Epidermal melanocyte (primary cell): ENCODE results near the gene CPEB1.

Experiments
- DNase-seq: peaks from one replicate; pipeline ENCODE4 v3.0.0; 2011; ENCODE audit warnings: low spot score; ENCODE audit not compliant: insufficient read length

CPEB1 gene

DNA sequence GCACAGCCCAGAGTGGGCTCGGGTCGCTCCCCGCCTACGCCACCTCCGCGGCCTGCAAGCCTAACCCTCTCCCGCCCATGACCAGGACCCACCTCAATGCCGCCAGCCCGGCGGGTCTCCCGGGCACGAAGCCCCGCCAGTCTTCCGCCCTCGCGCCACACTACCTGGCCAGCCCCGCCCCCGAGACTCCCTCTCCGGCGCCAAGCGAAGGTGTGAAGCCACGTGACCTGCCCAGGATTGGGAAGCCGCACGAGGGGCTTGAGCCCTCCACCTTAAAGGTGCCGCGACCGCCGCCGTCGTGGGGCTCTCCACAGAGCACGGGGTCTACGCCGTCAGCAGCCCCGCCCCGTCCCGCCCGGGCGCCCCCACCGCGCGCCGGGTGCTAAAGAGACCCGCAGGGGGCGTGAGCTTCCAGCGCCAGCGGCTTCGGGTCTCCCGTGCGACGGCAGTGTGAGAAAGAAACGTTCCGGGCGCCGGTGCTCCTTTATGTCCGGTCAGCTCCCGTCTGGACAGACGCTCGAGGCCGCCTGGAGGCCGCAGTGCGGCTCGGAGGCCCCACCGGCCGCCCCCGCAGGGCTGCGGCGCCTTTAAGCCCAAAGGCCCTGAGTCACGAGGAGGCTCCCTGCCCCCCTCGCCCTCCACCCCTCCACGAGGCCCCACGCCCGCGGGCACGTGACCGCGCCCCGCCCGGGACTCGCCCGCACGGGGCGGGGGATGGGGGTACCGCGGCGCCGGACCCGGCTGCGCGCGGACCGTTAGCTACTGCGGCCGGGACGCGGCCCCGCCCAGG, at the start of gene CPEB1:
Gene CPEB1, minus strand, starts transcription at position 319 of the 790 bp plus-strand sequence. CDS start 18,904 bp downstream, outside the sequence.
- peak; percentile 53 for DNase-seq

DNA sequence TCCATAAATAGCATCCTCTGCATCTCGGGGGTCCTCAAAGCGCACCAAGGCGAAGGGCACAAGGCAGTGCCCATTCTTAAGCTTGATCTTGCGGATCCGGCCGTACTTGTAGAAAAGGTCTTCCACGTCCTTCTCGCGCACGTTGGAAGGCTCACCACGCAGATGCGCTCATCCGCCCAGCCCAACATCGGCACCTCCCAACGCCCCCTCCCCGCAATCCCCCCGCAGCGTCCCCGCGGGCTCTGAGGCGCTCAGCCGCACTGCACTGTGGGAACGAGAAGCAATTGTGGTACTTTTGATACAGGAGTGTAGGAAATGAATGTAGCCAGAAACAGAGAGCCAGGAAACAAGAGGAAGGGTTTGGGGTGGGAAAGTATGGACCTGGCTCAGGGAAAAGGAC, 45.0 kb upstream of the CPEB1 start:
- no peak for DNase-seq

DNA sequence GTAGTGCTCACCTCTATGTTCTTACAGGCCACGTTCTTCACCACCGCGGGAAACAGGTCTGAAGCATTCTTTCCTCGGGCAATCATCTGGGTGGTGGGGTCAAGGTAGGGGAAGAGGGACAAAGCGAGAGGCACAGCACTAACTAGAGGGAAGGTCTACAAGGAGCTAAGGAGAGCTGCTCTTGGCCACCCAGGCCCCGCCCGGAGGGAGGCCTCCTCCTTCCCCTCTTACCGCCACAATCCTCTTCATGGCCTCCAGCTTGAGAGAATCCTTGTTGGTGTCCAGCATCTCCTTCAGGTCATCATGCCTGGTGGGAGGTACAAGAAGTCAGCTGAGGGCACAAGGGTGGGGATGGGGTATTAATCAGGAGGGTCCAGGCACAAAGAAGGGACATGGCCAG, 42.0 kb upstream of the CPEB1 start:
- no peak for DNase-seq

DNA sequence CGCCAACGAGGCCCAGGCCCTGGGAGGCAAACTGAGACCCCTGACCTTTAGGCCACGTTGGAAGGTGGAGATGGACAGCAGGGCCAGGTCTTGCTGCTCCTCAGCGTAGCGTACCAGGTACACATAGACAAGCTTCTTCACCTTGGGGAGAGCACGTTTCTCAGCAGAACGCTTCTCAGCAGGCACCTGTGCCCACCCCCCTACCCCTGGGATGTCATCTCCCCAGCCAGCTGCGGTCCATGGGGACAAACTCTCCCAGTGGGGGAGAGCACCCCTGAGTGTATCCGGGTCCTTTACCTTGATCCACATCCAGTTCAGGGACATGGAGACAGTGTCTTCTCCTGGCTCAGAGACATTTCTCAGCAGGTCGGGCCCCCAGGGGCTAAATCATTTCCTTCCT, 41.5 kb upstream of the CPEB1 start:
- DNase-seq, result no peak

DNA sequence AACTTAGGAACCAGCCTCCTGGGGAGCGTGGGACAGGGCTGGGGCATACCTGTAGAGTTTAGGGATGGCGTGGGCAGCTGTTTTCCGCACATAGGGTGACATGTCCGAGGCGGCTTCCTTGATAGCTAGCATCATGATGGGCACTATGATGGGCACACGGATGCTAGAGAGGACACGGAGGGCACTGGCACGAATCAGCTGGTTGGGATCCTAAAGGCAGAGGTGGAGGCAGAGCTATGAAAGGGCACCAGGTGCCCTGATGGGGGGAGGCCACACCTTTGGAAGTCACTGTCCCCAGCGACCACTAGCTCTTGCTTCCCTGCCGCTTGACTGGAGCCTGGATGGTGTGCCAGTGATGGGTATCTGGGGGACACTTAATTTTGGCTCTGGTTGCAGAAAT, 34.2 kb upstream of the CPEB1 start:
- DNase-seq, result no peak

DNA sequence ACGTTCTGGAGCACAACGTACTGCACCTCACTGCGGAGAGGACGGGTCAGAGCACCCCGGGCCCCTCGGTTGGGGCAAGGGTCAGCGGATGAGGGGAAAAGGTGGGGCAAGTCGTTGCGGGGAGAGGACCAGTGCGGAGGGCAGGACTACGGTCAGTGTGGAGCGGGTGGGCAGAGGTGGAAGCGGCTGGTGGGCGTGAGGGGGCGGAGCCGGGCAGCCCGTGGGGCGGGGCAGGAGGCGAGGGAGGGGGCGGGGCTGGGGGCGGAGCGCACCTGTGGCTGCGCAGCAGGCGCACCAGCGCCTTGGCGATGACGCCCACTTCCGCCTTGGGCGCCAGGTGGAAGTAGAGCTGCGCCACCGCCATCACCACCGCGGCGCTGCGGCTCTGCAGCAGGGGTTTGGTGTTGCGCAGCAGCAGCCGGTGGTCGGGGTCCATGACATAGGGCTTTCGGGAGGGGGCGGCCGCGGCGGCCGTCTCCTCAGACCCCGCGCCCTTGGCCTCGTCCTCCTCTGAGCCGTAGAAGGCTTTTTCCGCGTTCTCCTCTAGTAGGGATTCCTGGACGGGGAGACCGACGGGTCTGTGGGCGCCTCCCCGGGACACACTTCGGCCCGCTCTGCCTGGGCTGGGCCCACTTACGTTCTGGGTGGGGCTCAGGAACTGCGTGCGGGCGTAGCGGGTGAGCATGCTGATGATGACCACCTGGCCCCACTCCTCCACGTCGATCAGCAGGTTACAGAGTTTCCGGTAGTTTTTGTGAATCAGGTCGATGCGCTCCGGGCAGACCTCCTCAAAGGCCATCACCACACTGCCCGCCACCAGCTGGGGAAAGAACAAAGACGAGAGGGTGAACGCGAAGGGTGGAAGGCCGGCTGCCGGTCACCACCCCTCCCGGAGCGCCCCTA, 33.3 kb upstream of the CPEB1 start:
- DNase-seq, result no peak

DNA sequence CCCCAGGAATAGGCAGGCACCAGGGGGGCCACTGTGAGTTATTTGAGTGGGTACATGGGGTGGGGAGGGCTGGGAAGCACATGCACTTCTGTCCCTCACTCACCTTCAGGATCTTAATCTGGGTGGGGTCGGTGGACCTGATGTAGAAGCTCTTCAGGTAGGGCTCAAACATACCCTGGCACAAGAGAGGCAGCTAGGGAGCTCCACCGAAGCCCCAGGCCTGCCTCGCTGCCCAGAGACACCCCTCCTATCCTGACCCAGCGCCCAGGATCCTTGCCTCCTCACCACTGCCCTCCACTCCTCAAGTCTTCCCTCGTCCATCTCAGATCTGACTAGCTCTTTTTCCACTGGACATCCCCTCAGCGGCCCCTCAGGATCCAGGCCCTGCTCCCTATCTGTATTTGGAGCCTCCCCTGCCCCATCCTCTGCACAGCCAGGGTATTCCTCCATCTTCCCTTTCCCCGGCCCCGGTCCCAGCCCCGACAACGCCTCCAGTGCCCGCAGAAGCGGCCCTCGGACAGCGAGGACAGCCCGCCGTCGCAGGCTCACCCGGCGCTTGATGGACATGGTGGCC, 32.5 kb upstream of the CPEB1 start:
- no peak for DNase-seq

DNA sequence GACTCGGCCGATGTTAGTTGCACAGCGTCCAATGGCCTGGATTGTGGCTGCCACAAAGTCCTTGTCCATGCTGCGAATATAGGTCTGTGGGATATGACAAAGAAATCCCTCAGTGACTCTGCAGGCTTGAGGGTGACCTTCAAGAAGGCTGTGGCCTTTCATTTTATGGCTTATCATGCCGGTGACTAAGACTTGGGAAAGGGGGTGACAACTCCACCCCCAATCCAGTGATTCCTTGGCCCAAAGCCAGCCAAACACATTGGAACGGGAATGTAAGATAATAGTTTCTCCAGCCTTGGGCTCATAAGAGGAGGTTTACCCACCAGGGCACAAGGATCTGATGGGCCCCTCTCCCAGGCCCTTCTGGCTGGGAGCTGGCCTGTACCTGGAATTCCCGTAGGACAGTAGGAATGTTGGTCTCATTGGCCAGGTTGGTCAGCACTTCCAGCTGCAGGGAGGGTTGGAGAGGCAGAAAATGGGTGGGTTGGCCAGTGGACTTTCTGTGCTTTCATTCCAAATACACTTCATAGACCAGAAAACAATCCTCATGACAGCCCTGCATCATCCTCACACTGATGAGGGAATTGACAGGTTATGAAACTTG, 30.7 kb upstream of the CPEB1 start:
- no peak for DNase-seq

DNA sequence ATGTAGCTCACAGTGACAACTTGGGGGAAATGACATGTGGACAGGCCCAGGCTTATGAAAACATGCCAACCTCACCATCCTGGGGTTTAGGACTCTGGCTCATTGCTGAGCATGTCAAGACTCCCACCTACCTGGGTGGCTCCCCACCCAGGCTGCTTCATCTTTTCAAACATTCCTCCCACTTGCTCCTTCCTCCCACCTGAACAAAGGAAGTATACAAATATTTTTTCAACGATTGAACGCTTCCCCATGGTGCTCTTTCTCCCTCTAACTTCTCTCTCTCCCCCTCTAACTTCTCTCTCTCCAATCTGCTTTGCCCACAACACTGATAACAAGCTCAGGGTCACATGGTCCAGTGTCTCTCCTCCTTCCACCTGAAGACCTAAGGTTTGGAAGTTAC, 27.7 kb upstream of the CPEB1 start:
- DNase-seq, result no peak

DNA sequence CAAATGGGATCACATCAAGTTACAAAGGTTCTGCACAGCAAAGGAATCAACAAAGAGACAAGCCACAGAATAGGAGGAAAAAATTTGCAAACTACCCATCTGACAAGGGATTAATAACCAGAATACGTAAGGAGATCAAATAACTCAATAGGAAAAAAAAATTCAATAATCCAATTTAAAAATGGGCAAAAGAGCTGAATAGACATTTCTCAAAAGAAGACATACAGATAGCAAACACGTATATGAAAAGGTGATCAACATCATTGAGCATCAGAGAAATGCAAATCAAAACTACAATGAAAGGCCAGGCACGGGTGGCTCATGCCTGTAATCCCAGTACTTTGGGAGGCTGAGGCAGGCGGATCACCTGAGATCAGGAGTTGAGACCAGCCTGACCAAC, 23.5 kb upstream of the CPEB1 start:
- DNase-seq, result no peak

DNA sequence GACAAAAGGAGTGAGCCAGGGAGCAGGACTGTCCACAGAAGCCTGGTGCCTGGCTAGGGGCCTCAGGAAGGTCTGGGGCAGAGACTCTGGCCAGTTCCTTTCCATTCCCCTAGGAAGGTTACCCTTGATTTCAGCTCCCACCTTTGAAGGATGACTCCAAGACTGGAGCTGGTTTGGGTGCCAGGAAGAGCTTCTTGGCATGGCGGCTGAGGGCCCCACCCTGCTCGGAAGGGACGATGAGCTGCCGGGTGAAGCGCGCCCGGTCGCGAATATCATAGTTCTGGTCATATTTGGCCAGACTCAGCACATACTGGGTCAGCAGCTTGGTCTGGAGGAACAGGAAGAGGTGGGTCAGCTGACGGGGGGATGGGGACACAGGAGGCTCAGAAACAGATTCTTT, 19.4 kb upstream of the CPEB1 start:
- no peak for DNase-seq

DNA sequence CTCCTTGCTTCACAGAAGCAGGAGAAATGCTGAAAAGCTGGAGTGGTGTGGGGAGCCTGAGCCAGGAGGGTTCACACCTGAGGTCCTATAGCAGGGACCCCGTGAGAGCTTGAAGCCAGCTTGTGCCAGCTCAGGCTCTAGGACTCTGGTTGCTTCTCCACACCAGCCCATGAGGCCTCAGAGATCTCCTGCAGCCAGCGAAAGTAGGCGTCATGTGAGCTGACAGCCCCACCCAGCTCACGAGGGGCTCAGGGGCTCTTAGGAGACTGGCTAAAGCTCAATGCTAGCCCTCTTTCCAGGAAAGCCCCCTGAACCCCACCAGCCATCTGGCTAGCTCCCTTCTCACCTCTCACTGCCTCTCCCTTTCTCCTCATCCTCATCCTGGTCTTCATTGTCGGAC, 16.9 kb upstream of the CPEB1 start:
- DNase-seq, result no peak

DNA sequence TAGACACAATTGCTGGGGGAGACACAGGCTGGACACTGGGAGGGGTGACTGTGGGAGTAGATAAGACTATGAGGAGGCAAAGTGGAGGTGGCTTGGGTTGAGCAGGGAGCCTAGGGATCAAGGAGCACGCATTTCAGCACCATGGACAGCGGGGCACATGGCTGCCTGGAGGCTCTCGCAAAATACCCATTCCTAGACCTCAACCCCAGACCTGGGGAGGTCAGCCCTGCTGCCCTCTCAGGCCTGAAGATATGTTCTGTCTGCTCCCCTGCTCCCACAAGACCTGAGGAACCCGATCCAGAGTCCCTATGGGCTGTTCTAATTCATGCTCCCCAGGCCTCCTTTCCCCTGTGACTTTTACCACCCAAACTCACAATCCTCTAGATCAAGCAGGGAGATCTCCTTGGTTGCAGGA, 16.0 kb upstream of the CPEB1 start:
- DNase-seq, result peak; percentile 42

DNA sequence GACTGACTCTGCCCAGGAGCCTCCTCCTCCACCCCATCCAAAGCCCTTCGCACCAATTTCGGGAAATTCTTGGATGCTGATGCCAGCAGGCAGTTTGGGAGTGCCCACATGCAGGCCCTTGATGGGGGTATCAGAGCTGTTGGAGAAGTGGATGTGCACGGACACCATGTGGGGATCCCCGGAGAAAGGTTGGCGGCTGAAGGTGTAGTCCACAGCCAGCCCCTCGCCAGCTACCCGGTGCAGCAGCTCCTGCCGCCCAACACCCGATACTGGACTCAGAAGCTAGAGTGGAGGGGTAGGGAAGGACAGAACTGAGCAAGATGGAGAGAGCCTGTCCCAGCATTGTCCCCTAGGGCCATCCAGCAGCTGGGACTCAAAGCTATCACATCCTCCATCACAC, 15.5 kb upstream of the CPEB1 start:
- no peak for DNase-seq

DNA sequence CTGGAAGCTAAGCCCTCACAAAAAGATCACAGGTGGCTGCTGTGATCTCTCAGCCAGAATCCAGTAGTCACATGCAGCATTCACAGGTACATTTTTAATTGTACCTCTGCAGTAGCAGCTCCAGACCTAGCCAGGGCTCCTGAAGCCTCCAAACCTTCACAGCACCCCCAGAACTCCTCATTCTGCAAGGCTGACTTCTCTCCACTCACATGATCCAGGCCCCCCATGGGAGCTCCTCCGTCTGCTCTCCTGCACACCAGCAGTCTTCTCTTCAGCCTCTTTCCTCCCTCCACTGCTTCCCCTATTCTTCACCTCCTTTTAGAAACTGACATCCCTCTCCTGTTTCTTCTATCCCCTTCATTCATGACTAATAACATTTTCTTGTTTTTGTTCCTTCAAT, 13.2 kb upstream of the CPEB1 start:
- no peak for DNase-seq

DNA sequence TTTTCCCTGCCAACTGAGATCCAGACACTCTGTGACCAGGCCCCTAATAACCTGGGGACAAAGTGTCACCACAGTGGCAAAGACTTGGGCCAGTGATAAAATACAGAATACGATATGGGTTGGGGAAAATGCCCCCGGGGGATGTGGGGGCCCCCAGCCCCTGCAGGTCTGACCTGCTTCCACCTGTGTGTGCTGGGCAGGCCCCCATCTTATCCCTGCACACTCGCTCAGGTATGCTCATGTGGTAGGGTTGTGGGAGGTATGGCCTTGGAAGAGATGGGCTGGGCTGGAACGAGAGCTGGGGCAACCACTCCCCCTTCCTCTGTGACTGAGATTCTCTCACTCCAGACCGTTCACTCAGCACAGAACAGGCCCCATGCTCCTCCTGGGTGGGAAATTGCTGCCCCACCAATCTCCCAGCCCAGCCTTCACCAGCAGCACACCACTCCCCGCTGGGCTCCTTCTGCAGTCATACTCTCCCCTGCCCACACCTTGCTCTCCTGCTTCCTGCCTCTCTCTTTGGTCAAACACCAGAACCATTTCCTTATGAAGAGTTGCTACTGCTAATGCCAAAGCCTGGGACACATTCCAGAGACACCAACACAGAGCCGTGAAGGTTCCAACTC, 9.6 kb upstream of the CPEB1 start:
- DNase-seq, result no peak

DNA sequence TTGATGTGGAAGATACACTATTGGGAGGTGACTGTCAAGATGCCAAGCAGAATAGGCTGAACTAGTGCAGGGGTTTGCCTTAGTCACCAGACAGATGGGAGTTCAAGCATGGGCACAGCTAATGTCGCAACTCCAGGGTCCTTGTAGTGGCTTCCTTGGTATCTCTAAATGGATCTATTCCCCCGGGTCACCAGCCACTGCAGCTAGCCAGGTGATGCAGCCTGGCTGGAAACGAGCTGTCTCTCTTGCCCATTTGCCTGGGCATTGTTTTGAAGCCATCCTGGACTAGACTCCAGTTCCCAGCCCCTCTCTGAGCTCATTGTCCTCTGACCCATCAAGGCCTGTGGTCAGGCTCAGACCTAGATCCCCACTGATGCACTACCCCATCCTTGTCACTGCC, 8.4 kb upstream of the CPEB1 start:
- no peak for DNase-seq

DNA sequence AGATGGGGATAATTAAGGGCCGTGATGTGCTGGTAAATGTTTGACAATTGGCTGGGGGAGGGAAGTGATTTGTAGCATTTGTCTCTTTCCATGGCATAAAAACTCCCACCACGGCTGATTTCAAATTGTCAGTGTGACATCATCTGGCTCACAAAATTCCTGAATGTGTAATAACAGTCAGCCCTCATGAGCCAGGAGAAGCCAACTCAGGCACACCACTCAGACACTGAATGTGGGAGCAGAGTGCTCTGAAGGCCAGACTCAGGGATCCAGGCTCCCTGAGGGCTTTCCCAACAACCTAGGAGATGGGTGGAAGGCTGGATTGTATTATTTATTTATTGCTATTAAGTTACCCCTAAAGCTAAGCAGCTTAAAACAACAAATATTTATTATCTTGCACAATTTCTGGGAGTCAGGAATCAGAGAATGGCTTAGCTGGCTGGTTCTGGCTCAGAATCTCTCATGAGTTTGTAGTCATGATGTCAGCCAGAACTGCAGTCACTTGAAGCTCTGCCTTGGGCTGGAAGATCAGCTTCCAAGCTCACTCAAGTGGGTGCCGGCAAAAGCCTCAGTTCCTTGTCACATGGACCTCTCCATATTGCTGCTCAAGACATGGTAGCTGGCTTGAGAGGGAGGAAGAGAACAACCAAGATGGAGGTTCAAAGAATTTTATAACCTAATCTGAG, 6.5 kb upstream of the CPEB1 start:
- DNase-seq, result no peak

DNA sequence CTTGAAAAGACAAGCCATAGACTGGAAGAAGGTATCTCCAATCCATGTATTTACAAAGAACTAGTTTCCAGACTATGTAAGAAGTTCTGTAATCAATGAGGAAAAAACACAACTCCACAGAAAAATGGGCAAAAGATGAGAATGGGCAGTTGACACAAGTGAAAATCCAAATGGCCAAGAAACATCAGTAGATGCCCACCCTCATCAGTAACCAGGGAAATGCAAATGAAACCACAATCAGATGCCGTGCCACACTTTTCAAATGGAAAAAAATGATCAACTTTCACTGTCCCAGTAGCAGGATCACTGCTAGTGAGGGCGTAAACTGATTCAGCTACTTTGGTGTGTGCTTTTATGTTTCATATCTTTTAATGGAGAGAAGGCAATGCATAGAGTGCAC, 4.5 kb upstream of the CPEB1 start:
- no peak for DNase-seq

DNA sequence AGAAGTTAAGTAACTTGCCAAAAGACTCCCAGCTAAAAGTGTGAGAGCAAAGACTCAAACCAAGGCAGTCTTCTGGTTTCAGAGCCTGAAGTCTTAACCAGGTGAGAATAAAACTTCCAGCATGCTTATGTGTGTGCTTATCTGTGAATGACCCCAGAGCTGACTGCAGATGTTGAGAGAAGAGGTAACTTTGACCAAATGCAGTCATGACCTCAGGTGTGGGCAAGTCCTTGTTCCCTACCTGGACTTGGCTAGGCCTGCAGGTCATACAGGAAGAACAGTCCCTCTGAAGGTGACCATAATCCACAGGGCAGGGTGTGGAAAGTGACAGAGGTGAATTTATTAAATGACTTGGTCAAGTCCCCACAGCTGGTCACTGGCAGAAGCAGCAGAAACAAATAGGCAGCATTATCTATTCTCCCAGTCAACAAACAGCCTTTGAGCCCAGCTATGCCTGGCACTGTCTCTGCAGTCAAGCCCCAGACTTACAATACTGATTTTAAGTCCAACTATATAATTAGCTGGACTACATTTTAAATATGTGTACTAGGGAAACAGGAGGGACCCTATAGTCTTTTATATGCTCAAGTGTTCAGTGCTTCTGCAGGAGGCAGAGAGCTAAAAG, 3.0 kb upstream of the CPEB1 start:
- DNase-seq, result no peak
